Astrocyte of the spinal cord (primary cell): ENCODE data around the gene CFAP299.

Experiments
- DNase-seq: peaks from one replicate; pipeline ENCODE4 v3.0.0; 2011; ENCODE audit warnings: low read depth, low spot score
- H3K4me3 ChIP-seq: 2 replicates; pipeline ENCODE4 v1.5.1; 2011; ENCODE audit warnings: low read depth, mild to moderate bottlenecking, low read length, moderate library complexity
- in situ Hi-C: cut with HindIII; loops from 2 replicates; pipeline ENCODE4 v1.10.0; 2017; ENCODE audit warnings: low sequenced_read_pairs
- TF ChIP-seq, protein P1 (sequence below): IDR thresholded peaks from 2 replicates; pipeline ENCODE4 v1.5.1; 2012; ENCODE audit warnings: low read depth, mild to moderate bottlenecking, low read length, inconsistent platforms

Gene CFAP299

DNA sequence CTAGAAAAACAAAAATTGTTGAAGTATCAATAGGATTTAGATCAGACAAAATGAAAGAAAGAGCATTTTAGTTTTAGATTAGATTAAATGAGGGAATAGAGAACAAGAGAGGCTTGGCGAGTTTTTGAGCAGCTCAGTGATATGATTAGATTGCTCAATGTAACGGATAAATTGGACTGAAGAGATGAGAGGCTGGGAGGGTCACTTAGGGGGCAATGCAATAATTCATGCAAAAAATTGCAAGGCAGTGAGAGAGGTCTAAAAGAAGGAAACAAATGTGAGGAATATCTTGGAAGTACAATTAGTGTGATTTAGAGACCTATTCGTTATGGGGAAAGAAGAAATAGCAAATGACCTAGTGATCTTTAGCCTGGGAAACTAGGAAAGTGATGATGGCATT is 644.7 kb downstream of the CFAP299 start:
- DNase-seq, result no peak
- TF ChIP-seq, protein P1, sequence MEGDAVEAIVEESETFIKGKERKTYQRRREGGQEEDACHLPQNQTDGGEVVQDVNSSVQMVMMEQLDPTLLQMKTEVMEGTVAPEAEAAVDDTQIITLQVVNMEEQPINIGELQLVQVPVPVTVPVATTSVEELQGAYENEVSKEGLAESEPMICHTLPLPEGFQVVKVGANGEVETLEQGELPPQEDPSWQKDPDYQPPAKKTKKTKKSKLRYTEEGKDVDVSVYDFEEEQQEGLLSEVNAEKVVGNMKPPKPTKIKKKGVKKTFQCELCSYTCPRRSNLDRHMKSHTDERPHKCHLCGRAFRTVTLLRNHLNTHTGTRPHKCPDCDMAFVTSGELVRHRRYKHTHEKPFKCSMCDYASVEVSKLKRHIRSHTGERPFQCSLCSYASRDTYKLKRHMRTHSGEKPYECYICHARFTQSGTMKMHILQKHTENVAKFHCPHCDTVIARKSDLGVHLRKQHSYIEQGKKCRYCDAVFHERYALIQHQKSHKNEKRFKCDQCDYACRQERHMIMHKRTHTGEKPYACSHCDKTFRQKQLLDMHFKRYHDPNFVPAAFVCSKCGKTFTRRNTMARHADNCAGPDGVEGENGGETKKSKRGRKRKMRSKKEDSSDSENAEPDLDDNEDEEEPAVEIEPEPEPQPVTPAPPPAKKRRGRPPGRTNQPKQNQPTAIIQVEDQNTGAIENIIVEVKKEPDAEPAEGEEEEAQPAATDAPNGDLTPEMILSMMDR, result no peak
- in situ Hi-C loops, result no loop called here
- no peak overlapping the region for H3K4me3 ChIP-seq

DNA sequence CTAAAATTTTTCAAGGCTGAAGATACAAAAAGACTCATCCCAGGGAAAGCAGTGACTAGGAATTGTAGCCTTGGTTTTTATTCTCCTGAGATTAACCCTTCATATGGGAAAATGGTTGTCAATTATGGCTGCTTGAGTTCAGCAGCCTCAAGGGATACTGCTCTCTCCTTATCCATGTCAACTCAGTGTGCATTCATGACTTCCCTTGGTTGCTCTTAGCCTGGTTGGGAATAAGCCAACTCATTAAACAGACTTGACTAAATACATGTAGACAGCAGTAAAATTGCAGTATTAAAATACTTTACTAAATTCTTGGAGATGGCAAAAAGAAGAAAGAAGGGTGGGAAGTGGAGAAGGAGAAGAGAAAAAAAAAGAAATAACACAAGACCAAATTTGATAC is 650.5 kb downstream of the CFAP299 start:
- DNase-seq, result no peak
- in situ Hi-C loops, result no loop called here
- TF ChIP-seq, protein P1, result no peak

GRCh38 chr4:80989921-80990544 is 654.5 kb downstream of the CFAP299 start:
- peak; percentile 73 for DNase-seq
- TF ChIP-seq, protein P1, result peak; percentile 71
- H3K4me3 ChIP-seq, result no peak overlapping the region
- in situ Hi-C loops, result no loop called here

More for the DNA sequence above, 650.5 kb downstream of the CFAP299 start:
- H3K4me3 ChIP-seq, result no peak overlapping the region

DNA sequence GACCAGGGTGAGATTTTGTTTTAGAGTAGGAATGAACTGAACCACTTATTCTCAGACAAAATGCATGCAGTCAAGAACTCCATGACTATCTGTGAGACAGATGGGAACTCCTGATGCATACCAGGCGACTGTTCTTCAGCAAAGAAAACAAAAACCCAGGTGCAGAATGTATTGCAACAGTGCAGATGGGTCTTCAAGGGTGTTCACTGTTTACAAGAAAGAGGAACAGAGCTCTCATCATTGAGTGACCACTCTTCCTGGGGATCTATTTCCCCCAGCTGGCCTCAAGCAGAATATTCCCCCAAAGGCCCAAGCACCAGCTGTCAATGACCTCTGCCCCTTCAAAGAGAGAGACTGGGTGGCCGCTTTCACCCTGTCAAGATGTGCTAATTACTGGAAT is 655.3 kb downstream of the CFAP299 start:
- TF ChIP-seq, protein P1, result no peak
- no peak for DNase-seq
- in situ Hi-C loops, result no loop called here
- no peak overlapping the region for H3K4me3 ChIP-seq

DNA sequence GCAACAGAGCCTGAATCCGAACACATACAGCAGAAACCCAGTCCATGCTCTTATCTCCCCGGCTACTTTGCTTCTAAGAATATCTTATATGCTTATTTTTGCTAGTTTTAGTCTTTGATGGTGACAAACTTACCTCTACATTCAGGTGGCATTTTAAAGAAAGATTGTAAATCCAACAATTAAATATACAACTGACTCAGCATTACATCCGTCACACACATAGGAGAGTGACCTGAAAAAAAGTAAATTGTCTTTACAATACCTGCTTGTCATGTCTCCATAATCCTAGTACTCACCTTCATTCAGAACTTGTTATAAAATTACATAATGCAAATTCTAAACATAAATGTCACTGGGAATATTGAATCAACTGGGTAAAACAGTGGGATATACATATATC is 664.4 kb downstream of the CFAP299 start:
- in situ Hi-C loops, result no loop called here
- TF ChIP-seq, protein P1, result no peak
- DNase-seq, result no peak
- no peak overlapping the region for H3K4me3 ChIP-seq

DNA sequence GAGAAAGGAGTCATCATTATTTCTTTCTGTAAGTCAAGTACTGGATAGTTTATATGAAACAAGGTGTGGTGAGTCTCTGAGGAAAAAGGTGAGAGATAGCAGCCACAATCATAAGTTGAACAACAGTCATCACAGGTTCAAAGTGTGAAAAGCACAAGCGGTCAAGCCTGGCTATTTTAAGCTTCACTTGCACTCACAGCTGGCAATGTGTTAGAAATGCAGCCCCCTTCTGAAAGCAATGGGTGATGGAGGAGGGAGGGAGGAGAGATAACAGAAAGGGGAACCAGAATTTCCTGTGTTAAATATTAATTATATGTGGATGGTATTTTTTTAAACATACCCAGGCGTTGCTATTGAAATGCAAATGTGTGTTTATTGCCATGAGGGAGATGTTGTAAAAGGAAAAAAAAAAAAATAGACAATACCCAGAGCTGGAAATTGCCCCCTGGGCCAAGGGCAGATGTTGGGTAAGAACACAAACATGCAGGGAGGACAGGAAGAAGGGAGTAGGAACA is 668.1 kb downstream of the CFAP299 start:
- DNase-seq, result no peak
- in situ Hi-C loops, result no loop called here
- H3K4me3 ChIP-seq, result no peak overlapping the region
- TF ChIP-seq, protein P1, result no peak
